ENCODE data around the gene MBP.

- no peak for TF ChIP-seq CTCF (IDR thresholded peaks at IDR 0.05)
- no peak for TF ChIP-seq TCF7L2 (IDR thresholded peaks at IDR 0.05; ENCODE audit: low read depth, low read length)
- TF ChIP-seq POLR2AphosphoS5 (IDR thresholded peaks at IDR 0.05; ENCODE audit: low read depth, low read length): no peak
- no peak for TF ChIP-seq REST (IDR thresholded peaks at IDR 0.05; ENCODE audit: insufficient read depth in 1 of 2, low read depth in 2 of 2, low read length in 1 of 2)
- no peak for TF ChIP-seq SIN3A (IDR thresholded peaks at IDR 0.05; ENCODE audit: borderline replicate concordance, insufficient read depth, low read depth, low read length)
Observed at GRCh38 chr18:76991021-76991688, 141.4 kb downstream of the MBP start.
